Endothelial cell of umbilical vein (primary cell): ENCODE measurements around the gene SAP30L.

ENCODE experiments used
- EZH2 ChIP-seq: IDR thresholded peaks from 2 replicates; pipeline ENCODE4 v1.6.1; 2012; ENCODE audit warnings: borderline replicate concordance, low read depth, mild to moderate bottlenecking, moderate library complexity, low read length, inconsistent platforms; ENCODE audit not compliant: severe bottlenecking
- FOS ChIP-seq: IDR thresholded peaks from 2 replicates; pipeline ENCODE4 v1.6.1; 2011; ENCODE audit warnings: mild to moderate bottlenecking, low read length, moderate library complexity, borderline replicate concordance; ENCODE audit not compliant: insufficient read depth
- GATA2 ChIP-seq: IDR thresholded peaks from 2 replicates; pipeline ENCODE4 v1.7.0; 2011; ENCODE audit warnings: low read depth, mild to moderate bottlenecking, moderate library complexity, mixed read lengths, low read length; ENCODE audit not compliant: insufficient read length, insufficient read depth
- JUN ChIP-seq: IDR thresholded peaks from 2 replicates; pipeline ENCODE4 v1.6.1; 2011; ENCODE audit warnings: borderline replicate concordance, low read depth; ENCODE audit not compliant: insufficient read length, insufficient read depth
- MYC ChIP-seq: IDR thresholded peaks from one replicate; pipeline ENCODE4 v1.6.1; 2011; ENCODE audit warnings: mild to moderate bottlenecking, low read depth, low read length
- POLR2A ChIP-seq: IDR thresholded peaks from 2 replicates; pipeline ENCODE4 v1.6.1; 2012; ENCODE audit warnings: low read depth, mild to moderate bottlenecking, control low read depth, low read length
- POLR2AphosphoS5 ChIP-seq: IDR thresholded peaks from 2 replicates; pipeline ENCODE4 v1.6.1; 2012; ENCODE audit warnings: low read depth, mild to moderate bottlenecking, control low read depth, low read length, moderate library complexity; ENCODE audit not compliant: insufficient read depth
- TF ChIP-seq, protein P1 (sequence below): IDR thresholded peaks from 2 replicates; pipeline ENCODE4 v1.6.1; 2011; ENCODE audit not compliant: insufficient read depth, insufficient read length
- TF ChIP-seq, protein P2 (sequence below), 2 donors: IDR thresholded peaks; 1 replicate in 1 of 2; 2 replicates in 1 of 2; pipeline ENCODE4 v1.5.1; 2011; ENCODE audit warnings: low read length in 2 of 2, mild to moderate bottlenecking in 2 of 2, moderate library complexity in 2 of 2, control low read depth in 1 of 2, inconsistent platforms in 1 of 2, low read depth in 1 of 2; ENCODE audit not compliant: insufficient read depth in 1 of 2; ENCODE audit errors: extremely low read depth in 1 of 2

DNA sequence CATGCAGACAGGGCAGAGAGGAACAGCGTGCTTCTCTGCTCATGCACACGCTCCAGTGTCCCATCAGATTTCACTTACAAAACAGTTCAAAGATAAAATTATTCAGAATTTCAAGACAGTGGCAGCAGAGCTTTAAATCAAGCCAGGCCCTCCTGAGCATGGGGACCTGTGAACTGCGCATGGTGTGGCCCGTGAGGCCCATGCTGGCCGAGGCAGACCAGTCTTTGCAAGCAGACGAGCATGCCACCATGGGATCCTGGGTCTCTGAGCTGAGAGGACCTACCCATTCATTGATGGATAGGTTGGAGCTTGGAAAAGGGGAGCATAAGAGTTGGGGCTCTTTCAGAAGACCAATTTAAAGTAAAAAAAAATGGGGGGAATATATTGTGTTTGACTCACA is 35.0 kb upstream of the SAP30L start:
- TF ChIP-seq, protein P1, sequence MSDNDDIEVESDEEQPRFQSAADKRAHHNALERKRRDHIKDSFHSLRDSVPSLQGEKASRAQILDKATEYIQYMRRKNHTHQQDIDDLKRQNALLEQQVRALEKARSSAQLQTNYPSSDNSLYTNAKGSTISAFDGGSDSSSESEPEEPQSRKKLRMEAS, result no peak
- TF ChIP-seq, protein P2, sequence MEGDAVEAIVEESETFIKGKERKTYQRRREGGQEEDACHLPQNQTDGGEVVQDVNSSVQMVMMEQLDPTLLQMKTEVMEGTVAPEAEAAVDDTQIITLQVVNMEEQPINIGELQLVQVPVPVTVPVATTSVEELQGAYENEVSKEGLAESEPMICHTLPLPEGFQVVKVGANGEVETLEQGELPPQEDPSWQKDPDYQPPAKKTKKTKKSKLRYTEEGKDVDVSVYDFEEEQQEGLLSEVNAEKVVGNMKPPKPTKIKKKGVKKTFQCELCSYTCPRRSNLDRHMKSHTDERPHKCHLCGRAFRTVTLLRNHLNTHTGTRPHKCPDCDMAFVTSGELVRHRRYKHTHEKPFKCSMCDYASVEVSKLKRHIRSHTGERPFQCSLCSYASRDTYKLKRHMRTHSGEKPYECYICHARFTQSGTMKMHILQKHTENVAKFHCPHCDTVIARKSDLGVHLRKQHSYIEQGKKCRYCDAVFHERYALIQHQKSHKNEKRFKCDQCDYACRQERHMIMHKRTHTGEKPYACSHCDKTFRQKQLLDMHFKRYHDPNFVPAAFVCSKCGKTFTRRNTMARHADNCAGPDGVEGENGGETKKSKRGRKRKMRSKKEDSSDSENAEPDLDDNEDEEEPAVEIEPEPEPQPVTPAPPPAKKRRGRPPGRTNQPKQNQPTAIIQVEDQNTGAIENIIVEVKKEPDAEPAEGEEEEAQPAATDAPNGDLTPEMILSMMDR (IDR thresholded peaks at IDR 0.05; ENCODE audit: extremely low read depth in 1 of 2, insufficient read depth in 1 of 2, low read depth in 1 of 2, low read length in 2 of 2), result no peak
- TF ChIP-seq POLR2A (no peak), EZH2 (no peak), GATA2 (no peak), JUN (no peak), MYC (no peak), POLR2AphosphoS5 (no peak), FOS (no peak)
